Activated naive CD4-positive, alpha-beta T cell treated with anti-CD3 and anti-CD28 coated beads, Interleukin-2, amount 50 U/mL, for 72 hours (primary cell): Measurements from ENCODE around the gene HIPK2. TPM values are rescaled to one million over a fixed set of nuclear protein-coding genes. Genes with fewer than 3 reads are reported as not detected.

Experiments
- ATAC-seq, 2 donors: fragments of 150-1000 bp; cut with Tn5 transposase; 2 replicates each; pipeline ENCODE4 v1.10.0; 2021; ENCODE audit warnings: mild to moderate bottlenecking in 2 of 2, moderate library complexity in 2 of 2
- DNase-seq, 2 donors: peaks; one replicate each; pipeline ENCODE4 v3.0.0; 2021 to 2022; ENCODE audit warnings: low spot score in 2 of 2
- H3K27ac Mint-ChIP-seq, 2 donors: one replicate each; pipeline ENCODE4 v1.8.0; 2022; ENCODE audit warnings: mild to moderate bottlenecking in 2 of 2, mixed read lengths in 2 of 2
- H3K36me3 Mint-ChIP-seq, 2 donors: one replicate each; pipeline ENCODE4 v1.8.0; 2022; ENCODE audit warnings: mixed read lengths in 2 of 2
- H3K9me3 Mint-ChIP-seq, 2 donors: one replicate each; pipeline ENCODE4 v1.8.0; 2022; ENCODE audit warnings: mixed read lengths in 2 of 2
- total RNA-seq, 2 donors: library from RNA; stranded (reverse); gene quantifications; one replicate each; pipeline ENCODE4 v1.2.3, GENCODE V29; 2022

HIPK2 gene
- total RNA-seq, 2 donors from 2014 or later, result 12.8 to 20.9 TPM

DNA sequence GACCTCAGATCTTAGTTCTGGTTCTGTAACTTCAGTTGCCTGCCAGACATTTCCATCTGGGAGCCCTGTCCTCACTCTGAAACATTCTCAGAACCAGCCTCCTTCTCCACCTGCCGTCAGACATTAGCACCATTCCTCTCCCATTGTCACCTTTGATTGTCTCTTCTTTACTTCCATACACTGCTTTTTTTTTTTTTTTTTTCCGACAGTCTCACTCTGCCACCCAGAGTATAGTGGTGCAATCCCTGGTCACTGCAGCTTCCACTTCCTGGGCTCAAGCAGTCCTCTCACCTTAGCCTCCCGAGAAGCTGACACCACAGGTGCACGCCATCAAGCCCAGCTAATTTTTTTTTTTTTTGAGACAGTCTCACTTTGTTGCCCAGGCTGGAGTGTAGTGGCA lies 21.1 kb upstream of the HIPK2 start:
- DNase-seq (no peak), ATAC-seq (no peak)
- H3K27ac Mint-ChIP-seq, result no peak overlapping the region
- H3K36me3 Mint-ChIP-seq, result peaks cover 11 to 20% of the 10 kb centered on the region in 2 donors
- H3K9me3 Mint-ChIP-seq, result peaks cover 13 to 15% of the 10 kb centered on the region in 2 donors

DNA sequence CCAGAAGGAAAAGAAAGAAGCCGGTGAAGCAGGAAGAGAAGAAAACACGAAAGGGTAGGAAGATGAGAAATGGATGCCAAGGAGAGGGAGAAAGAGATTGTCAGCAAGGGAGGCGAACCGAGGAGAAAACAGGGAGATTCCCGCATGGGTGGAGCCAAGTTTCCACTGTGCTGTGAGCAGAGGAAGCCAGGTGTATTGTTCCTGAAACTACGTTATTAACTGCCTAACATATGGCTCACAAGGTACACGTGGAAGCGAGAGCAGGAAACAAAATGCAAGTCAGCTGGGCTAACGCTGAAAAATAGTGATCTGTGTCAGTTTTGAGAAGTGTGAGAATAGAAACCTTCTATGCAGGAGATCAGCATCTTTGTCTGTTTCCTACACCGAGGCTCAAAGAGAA lies 20.4 kb upstream of the HIPK2 start:
- ATAC-seq (no peak), DNase-seq (no peak)
- peaks cover 13 to 14% of the 10 kb centered on the region in 2 donors for H3K9me3 Mint-ChIP-seq
- H3K27ac Mint-ChIP-seq, result peak overlapping the region in 1 of 2 donors; percentile 44
- H3K36me3 Mint-ChIP-seq, result peaks cover 10 to 16% of the 10 kb centered on the region in 2 donors

DNA sequence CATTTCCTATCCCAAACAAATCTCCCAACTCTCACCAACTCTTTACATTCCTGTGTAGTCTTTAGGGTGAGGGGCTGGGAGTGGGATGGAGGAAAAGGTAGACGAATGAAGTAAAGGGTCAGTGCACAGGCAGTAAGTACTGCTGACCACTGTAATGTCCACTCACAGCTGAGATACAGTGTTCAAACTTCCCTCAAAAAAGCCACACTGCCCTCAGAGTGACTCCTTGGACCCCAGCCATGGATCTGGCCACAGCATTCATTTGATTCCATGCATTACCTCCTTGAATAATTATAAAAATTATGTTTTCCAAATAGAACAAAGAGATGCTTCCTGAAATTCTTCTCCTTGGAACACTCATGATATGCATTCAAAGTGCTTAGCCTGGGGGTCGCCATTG lies 19.8 kb upstream of the HIPK2 start:
- ATAC-seq (no peak), DNase-seq (no peak)
- peaks cover 7 to 8% of the 10 kb centered on the region in 2 donors for H3K9me3 Mint-ChIP-seq
- peaks cover 4 to 10% of the 10 kb centered on the region in 2 donors for H3K36me3 Mint-ChIP-seq
- peak overlapping the region in 1 of 2 donors; percentile 44 for H3K27ac Mint-ChIP-seq

- peaks cover 0 to 6% of the 10 kb centered on the region in 2 donors for H3K36me3 Mint-ChIP-seq
- ATAC-seq, result no peak
- no peak overlapping the region for H3K27ac Mint-ChIP-seq
These were observed 13.5 kb upstream of the HIPK2 start for GRCh38 chr7:139791316-139791715.

DNA sequence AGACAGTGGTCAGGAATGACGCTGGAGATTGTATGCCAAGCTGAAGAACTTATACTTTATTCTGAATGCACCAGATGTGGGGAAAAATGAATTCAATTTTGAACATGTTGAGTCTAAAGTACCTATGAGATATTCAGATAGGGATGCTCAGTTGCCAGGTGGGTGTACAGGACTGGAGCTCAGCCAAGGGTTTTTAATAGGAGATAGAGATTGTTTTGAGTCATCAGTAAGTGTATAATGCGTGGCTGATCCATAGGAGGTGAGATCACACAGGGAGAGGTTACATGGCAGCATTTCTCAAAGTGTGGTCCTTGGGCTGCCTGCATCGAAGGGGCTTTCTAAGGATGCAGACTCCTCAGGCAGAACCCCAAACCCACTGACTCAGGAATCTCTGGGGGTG lies 6.8 kb upstream of the HIPK2 start:
- no peak overlapping the region for H3K27ac Mint-ChIP-seq
- ATAC-seq, result no peak
- peaks cover 0 to 5% of the 10 kb centered on the region in 2 donors for H3K36me3 Mint-ChIP-seq
- no peaks in the 10 kb centered on the region for H3K9me3 Mint-ChIP-seq
- no peak for DNase-seq

More at GRCh38 chr7:139791316-139791715, 13.5 kb upstream of the HIPK2 start:
- no peak for DNase-seq
- peaks cover 4 to 6% of the 10 kb centered on the region in 2 donors for H3K9me3 Mint-ChIP-seq

DNA sequence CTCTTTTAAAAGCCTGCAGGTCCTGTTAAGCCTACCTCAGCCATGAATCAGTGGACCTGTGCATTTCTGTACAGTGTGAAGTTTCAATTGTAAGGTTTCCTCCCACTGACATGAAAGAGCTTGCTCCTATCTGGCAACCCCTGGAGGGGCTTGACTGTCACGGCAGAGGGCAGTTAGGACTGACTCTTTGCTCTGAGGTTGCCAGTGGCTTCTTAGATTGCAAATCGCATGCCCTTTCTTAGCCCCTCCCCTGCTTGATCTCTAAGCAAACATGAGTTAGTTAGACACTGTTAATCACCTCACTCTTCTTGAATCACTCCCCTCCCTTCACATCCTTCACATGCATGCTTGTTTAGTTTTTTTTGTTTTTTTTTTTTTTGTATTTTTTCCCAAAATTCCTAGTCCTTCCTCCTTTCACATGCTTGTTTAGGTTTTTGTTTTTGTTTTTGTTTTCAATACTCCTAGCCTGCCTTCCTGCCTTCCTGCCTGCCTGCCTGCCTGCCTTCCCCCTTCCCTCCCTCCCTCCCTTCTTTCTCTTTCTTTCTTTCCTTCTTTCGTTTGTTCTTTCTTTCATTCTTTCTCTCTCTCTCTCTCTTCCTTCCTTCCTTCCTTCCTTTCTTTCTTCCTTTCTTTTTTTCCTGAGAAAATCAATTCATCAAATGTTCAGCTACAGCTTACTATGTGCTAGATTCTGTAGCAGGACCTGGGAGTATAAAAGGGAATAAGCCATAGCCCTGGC lies 6.0 kb upstream of the HIPK2 start:
- Mint-ChIP-seq H3K36me3 (peaks cover 5 to 7% of the 10 kb centered on the region in 2 donors), H3K9me3 (no peaks in the 10 kb centered on the region), H3K27ac (no peak overlapping the region)
- ATAC-seq, result peak; percentile 38 to 58
- no peak for DNase-seq

DNA sequence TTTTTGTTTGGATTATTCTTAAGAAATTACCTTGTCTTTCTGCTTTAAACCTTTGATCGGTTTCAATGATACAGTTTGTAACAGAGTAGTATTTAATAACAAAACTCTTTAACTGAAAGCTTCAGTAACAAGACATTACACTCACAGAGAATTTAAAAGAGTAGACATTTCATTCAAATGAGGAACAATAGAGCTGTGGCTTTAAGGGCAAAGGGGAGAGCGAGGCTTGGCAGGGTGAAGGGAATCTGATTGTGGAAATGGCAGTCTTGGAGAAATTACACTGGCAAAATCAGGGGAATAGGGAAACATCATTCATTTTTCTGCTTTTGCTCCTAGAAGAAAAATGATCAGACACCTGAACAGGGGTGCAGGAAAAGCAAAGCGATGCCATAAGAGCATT lies 5.1 kb upstream of the HIPK2 start:
- peaks cover 5 to 14% of the 10 kb centered on the region in 2 donors for H3K36me3 Mint-ChIP-seq
- DNase-seq (no peak), ATAC-seq (no peak)
- no peaks in the 10 kb centered on the region for H3K9me3 Mint-ChIP-seq
- no peak overlapping the region for H3K27ac Mint-ChIP-seq

- no peak for DNase-seq
- Mint-ChIP-seq H3K36me3 (peaks cover 11 to 20% of the 10 kb centered on the region in 2 donors), H3K9me3 (no peaks in the 10 kb centered on the region), H3K27ac (peak overlapping the region; percentile 92 to 96)
- peak; percentile 14 to 15 for ATAC-seq
These were observed 486 bp downstream of the HIPK2 start for GRCh38 chr7:139777133-139777891.

GRCh38 chr7:139776486-139777132 lies 1.2 kb downstream of the HIPK2 start:
- ATAC-seq, result no peak
- Mint-ChIP-seq H3K36me3 (peaks cover 18 to 20% of the 10 kb centered on the region in 2 donors), H3K27ac (peak overlapping the region; percentile 92 to 96), H3K9me3 (no peaks in the 10 kb centered on the region)
- DNase-seq, result no peak

GRCh38 chr7:139775829-139776266 lies 1.9 kb downstream of the HIPK2 start:
- ATAC-seq (peak in 1 of 2 donors; percentile 22), DNase-seq (peak in 1 of 2 donors; percentile 56)
- Mint-ChIP-seq H3K9me3 (no peaks in the 10 kb centered on the region), H3K36me3 (peaks cover 20% of the 10 kb centered on the region in 2 donors), H3K27ac (peak overlapping the region; percentile 23 to 92)

DNA sequence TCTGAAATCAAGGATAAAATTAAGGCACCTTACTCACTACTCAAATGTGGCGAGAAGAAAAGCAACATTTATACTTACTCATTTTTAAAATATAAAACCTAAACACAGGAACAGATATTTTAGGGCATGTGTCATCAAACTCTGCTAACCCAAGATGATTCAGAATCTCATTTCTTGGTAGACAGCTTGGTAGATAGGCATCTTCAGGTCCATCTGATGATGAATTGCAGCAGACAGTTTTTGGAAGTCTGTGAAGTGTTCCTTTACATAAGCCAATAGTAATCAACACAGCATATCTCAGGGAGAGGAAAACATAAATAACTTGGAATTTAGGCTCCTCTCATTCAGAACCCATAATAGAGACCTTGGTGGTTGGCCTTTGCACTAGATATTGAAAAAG lies 3.4 kb downstream of the HIPK2 start:
- peak overlapping the region in 1 of 2 donors; percentile 84 for H3K27ac Mint-ChIP-seq
- DNase-seq (no peak), ATAC-seq (peak; percentile 67)
- no peaks in the 10 kb centered on the region for H3K9me3 Mint-ChIP-seq
- H3K36me3 Mint-ChIP-seq, result peaks cover 18 to 25% of the 10 kb centered on the region in 2 donors

DNA sequence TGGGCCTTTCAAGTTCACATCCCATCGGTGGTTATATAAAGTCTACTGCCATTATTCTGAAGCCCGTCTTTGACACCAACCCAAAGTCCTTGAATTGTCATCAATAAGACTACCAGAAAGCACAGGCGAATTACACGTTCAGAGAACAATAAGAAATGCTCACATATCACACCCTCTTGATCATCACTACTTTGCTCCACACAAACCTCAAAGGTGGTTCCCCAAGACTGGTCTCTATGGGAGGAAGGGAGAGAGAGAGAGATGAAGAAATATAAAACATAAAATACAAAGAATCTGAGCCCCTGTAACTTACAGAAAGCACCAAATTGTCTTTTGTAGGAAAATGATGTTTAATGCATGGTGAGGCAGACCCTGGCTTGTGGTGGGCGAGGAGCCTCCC lies 4.4 kb downstream of the HIPK2 start:
- Mint-ChIP-seq H3K36me3 (peaks cover 9 to 30% of the 10 kb centered on the region in 2 donors), H3K9me3 (no peaks in the 10 kb centered on the region), H3K27ac (peak overlapping the region; percentile 13 to 84)
- ATAC-seq (peak; percentile 42 to 67), DNase-seq (no peak)

GRCh38 chr7:139772873-139773272 lies 4.9 kb downstream of the HIPK2 start:
- H3K36me3 Mint-ChIP-seq, result peaks cover 6 to 30% of the 10 kb centered on the region in 2 donors
- peak in 1 of 2 donors; percentile 2 for ATAC-seq
- H3K9me3 Mint-ChIP-seq, result no peaks in the 10 kb centered on the region
- no peak for DNase-seq
- H3K27ac Mint-ChIP-seq, result peak overlapping the region in 1 of 2 donors; percentile 84

DNA sequence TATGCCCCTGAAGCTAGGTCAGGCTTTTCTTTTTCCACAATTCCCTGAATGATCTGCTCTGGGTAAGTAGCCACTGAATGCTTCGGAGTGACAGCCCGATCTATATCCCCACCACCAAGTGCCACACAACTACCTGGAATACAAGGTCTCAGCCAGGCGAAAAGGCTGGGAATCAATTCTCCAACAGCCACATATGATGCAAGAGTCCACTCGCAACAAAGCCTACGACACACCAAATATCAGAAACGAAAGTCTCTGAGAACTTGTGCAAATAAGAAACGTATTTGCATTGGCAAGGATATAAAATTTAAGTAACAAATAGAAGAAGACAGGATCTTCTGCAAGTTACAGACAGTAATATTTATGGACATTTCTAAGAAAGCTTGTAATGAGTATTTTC lies 5.7 kb downstream of the HIPK2 start:
- Mint-ChIP-seq H3K27ac (no peak overlapping the region), H3K9me3 (no peaks in the 10 kb centered on the region)

DNA sequence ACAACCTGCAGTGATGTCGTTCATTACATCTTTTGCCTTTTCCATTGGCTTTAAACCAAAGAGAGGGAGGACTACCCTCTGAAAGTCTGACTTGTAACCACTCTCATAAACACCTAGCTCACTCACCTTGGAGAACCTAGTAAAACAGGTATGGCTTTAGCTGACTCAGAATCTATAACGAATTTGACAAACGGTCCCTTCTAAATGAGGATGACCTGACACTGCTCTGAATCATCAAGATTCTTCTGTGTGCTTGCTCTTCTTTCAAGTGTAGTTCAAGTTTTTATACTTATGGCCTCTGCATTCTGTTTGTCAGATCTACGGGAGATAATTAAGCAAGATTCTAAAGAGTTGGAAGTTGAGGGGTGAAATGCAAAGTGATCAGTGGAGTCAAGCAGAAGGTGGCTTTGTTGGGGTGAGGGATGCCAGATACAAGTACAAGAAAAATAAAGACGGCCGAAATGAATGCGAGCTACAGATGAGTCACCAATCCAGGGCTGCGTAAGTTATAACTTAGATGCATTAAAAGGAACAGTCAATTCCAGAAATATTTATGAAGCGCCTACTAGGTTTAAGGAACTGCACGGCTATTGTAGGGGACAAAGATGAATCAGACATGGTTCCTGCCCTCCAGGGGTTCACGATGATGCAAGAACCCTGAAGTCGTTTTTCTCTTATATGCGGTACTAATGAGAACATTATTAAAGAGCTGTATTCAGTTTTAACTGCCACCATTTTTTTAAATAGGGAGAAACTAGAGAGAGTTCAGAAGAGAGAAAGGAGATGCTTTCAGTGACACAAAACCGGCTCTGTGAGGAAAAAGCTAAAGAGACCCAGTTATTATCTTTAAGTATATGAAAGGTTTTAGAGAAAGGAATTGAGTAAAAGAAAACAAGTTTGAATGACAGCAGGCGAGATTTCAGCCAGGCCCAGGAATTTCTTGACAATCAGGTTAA lies 6.5 kb downstream of the HIPK2 start:
- H3K27ac Mint-ChIP-seq, result peak overlapping the region in 1 of 2 donors; percentile 44
- ATAC-seq, result peak; percentile 29 to 63
- DNase-seq, result no peak
- H3K36me3 Mint-ChIP-seq, result peaks cover 0 to 24% of the 10 kb centered on the region in 2 donors
- H3K9me3 Mint-ChIP-seq, result no peaks in the 10 kb centered on the region

More for the DNA sequence above, 5.7 kb downstream of the HIPK2 start:
- H3K36me3 Mint-ChIP-seq, result peaks cover 6 to 30% of the 10 kb centered on the region in 2 donors
- ATAC-seq (no peak), DNase-seq (no peak)

DNA sequence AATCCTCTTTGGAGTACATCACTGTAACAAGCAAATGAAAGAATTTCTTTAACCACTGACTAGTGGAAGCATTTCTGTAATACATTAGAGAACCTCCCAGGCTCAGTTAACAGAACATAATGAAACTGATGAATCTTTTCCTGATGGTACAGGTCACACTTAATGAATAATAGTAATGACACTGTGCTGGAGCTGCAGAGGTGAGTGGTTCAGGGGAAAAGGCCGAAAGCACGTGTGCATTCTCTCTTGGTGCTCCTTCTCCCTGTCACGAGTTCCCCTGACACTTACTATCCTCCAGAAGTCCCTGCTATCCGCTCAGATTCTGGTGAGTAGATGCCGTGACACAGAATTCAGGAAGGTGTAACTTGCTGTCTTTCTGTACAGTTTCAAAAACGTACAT lies 8.0 kb downstream of the HIPK2 start:
- H3K9me3 Mint-ChIP-seq, result no peaks in the 10 kb centered on the region
- H3K27ac Mint-ChIP-seq, result peak overlapping the region; percentile 91 to 92
- ATAC-seq, result no peak
- DNase-seq, result no peak
- H3K36me3 Mint-ChIP-seq, result peaks cover 0 to 24% of the 10 kb centered on the region in 2 donors
